Measurements from ENCODE around the gene ALDH1B1.

Gene ALDH1B1

DNA sequence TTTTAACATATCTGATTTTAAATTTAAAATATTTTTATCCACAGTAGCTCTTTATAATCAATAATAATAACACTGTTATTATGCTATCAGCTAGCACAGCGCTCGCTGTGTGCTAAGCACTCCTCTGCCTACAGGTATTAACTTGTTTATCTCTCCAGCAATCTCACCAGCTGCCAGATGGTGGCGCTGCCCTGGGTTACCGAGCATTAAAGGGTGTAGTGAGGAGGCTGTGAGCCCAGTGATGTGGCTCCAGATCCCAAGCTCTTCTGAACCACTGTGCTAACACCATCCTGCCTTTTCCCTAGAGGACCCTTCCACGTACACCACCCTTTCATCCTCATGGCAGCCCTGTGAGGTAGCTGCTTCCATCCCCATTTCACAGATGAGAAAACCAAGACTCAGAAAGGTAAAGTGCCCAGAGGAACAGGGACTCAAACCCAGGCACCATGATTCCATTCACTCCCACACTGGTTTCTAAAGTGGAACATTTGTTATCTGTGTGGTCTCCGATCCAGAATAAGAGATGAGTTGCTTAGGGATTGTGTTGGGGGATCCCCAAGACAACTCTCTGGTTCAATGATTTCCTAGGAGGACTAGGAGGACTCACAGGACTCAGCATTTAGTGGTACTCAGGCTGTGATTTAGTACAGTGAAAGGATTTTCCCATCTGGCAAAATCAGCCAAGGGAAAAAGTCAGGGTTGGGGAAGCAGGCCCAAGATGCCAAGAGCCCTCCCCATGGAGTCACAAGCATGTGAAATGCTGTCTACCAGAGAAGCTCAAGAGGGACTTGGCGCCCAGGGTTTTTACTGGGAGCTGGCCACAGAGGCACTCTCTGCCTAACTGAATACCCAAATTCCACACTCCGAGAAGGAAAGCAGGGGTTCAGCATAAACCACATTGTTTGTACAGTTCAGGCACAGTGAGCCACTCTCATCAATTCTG is 24.8 kb downstream of the ALDH1B1 start:
- FAIRE-seq: no peak

- FAIRE-seq: no peak
Measured at GRCh38 chr9:38418366-38418765, 25.9 kb downstream of the ALDH1B1 start.

- FAIRE-seq: no peak
Measured at GRCh38 chr9:38419181-38419580, 26.7 kb downstream of the ALDH1B1 start.

GRCh38 chr9:38421498-38422211 is 29.2 kb downstream of the ALDH1B1 start:
- no peak for FAIRE-seq

DNA sequence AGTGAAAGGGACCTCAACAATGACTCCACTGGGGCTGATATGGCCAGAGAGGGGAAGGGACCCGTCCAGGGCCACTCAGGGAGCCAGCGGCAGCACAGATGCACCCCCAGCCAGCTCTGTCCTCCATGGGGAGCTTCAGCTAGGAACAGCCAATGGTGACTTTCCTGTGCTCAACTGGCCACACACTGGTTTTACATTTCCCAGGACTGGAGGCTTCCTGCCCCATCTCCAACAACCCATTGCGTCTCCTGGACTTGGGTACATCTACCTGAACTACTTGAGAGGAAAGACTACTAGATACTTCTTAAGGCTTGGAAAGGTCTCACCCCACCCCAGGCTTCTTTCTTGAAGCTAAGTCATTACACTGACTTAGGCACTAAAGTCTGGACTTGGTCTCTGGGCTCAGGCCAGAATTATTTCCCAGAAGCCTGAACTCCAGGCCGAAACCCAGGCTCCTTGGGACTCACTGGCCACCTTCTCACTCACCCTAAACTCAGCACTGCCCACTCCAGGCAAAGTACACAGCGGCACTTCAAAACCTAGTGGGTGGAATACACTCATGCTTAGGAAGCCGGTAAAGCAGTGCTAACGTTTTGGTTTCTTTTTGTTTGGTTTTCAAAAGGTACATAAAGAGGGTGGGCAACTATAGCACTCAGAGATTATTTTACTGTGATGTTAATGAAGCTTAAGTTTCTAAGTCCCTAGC is 30.2 kb downstream of the ALDH1B1 start:
- no peak for FAIRE-seq

DNA sequence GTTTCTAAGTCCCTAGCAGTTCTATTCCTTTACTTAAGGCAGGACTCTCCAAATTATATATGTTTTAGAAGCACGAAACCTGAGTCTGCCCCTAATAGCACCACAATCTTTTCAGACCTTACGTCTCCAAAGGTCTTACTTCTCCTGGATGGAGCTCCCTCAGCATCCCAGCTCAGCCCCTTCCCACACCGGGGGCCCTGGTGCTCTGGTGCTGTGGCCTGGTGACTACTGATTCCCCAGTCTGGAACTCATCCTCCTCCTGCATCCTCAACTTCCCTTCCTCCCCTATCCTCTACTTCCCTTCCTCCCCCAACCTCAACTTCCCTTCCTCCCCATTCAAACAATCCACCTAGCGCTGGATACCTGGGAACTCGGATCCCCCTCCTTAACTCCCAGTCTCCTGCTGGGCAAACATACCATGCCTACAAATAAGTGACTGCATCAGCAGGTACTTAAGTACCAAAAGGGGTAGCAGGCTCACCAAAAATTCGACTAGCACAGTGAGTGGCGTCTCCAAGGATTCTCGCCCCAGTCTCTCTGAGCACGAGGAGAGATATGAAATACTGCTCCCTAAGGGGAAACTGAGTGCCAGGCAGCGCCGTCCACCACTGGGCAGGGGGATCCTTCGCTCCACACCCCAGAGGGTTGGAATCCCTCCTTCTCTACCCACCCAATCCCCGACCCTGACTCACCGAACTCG is 30.9 kb downstream of the ALDH1B1 start:
- no peak for FAIRE-seq

DNA sequence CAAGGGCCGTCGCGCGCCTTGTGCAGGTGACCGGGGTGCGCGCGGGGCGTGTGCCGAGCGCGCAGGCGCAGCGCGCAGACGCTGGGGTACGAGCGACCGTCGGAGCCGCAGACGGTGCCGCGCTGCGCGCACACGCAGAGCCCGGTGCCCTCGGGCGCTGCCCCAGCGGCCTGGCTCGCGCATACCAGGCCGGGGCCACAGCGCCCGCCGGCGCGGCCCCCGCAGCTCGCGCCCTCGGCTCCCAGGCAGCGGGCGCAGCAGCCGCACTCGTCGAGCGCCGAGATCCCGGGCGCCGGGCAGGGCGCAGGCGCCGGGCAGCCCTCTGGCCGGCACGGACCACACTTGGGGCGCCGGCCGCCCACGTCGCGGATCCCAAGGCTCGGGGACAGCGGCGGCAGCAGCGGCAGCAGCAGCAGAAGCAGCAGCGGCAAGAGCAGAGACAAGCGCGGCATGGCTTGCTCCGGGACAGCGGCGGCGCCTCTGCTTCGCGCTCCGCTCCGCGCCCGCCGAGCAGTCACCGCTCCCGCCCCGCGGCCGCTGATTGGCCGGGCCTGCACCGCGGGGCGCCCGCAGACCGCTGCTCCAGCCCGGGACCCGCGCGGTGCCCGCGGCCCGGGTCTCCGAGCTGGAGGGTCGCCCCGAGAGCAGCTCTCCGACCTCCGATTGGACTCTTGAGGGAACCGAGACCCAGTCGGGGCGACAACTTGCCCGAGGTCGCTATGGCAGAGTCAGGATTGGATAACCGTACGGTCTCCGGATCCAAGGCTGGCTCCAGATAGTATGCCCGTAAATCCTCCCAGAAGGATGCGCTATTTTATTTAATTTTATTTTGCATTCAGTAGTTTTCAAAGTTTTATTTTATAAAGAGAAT is 31.7 kb downstream of the ALDH1B1 start, which contains the start of gene IGFBPL1:
TSS of gene IGFBPL1 (minus strand) at position 482 of the 871 bp plus-strand sequence. CDS start at position 452, 30 bp downstream.
- FAIRE-seq: no peak

GRCh38 chr9:38424918-38425317 is 32.4 kb downstream of the ALDH1B1 start:
- no peak for FAIRE-seq

DNA sequence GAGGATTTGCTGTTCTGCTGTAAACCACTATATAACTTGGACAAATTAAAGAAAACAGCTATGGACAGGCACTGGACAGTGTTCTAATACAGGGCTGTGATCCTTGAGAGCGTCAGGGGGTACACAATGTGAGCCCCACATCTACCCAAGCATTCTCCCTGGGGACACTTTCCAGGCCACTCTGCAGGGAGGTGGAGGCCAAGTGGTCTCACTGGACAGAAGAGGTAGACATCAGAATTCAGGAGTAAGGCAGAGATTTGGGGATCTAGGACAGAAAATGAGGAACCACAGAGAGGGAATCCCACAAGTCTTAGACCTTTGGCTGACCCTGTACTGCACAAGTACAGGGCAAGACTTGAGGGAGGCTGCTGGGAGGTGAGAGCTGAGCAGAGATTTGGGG is 35.6 kb downstream of the ALDH1B1 start:
- FAIRE-seq: no peak

DNA sequence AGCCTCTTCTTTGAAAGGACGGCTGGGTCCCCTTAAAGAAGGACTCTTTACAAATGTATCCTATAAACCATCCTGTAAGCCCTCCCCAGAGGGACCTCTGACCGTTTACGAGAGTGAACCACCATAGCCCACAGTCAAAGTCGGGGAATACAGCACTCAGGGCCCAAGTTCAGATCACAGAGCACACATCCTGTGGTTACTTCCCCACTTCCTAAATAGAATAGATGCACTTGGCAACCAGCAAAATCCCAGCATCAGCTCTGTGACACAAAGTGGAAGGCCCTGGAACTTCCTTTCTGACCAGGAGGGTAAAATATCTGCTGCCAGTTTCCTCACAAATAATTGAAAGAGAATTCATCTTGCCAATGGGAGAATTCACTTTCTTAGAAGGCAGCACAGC is 38.6 kb downstream of the ALDH1B1 start:
- FAIRE-seq: no peak

DNA sequence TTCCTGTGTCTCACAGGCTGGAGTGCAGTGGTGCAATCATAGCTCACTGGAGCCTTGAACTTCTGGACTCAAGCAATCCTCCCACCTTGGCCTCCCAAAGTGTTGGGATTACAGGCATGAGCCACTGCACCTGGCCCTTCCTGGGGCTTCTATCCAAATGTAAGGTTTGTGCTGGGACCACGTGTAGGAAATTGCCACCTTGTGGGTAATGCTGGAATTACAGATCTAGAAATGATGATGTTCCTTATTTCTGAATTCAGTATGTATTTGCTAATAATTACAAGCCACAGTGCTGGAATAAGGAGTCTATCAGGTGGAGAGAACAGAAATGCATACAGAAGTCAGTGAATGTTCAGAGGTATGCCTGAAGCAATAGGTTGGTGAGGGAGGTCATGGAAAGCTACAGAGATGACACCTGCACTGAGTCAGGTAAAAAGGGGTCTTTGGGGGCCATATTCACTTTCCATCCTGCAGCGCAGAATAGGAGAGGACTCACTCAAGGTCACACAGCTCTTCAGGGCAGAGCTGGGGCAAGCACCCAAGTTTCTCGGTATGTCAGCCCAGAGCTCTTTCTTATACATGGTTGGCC is 40.5 kb downstream of the ALDH1B1 start:
- no peak for FAIRE-seq

DNA sequence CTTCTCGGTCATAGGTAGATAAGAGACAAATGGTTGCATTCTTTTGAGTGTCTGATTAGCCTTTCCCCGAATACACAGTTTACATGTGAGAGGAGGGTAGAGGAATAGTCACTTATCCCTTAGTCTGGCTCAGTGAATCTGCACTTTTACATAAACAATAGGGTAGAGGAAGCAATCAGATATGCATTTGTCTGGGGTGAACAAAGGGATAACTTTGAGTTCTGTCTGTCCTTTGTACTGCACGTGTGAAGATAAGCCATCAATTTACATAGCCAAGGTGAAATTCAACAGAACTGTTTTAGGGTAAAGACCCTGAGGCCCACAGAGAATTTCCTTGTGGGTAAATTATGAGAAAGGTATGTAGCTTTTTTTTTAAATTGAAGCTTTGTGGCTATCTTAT is 41.9 kb downstream of the ALDH1B1 start:
- no peak for FAIRE-seq

GRCh38 chr9:38434853-38435252 is 42.4 kb downstream of the ALDH1B1 start:
- FAIRE-seq: no peak

GRCh38 chr9:38435521-38435920 is 43.0 kb downstream of the ALDH1B1 start:
- FAIRE-seq: no peak

DNA sequence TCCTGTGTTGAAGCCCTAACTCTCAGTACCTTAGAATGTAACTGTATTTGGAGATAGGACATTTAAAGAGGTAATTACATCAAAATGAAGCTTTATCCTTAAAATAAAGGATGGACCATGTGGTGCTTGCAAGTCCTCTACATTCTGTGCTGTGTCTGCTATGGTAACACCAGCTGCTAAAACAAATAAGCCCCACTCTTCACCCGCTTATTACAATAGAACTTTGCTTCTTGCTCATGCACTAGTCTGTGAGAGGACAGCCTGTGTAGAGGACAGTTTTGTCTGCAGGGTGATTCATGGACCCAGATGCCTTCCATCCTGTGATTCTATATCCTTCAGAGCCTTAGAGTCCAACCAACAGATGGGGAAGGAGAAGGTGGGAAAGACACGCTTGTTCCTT is 44.2 kb downstream of the ALDH1B1 start:
- FAIRE-seq: no peak

DNA sequence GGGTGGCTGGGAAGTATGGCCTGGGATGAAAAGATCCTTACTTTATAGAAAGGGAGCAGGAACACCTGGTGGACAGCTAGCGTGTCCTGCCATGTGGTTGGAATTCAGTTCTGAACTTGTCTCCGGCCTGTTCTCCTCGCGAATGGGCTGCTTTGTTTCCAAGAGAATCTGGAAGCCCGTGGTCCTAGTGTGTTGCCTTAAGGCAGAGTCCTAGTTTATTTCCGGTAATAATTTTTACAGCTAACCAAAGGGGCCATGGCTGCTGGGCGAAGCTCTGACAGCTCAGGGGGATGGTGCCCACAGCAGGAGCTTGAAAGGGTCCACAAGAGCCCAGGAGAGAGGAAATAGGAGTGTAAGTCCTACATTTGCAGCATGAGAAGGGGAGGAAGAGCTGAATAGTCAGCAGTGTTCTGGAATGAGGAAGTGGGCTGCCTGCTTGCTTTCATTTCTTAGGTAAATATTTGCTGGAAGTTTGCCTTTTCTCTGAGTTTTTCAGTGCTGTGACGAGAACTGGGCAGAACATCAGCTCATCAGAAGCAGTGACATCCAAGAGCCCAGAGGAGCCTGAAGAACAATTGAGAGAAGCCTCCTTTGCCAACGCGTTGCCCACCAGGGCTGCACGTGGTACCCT is 44.8 kb downstream of the ALDH1B1 start:
- FAIRE-seq: no peak

DNA sequence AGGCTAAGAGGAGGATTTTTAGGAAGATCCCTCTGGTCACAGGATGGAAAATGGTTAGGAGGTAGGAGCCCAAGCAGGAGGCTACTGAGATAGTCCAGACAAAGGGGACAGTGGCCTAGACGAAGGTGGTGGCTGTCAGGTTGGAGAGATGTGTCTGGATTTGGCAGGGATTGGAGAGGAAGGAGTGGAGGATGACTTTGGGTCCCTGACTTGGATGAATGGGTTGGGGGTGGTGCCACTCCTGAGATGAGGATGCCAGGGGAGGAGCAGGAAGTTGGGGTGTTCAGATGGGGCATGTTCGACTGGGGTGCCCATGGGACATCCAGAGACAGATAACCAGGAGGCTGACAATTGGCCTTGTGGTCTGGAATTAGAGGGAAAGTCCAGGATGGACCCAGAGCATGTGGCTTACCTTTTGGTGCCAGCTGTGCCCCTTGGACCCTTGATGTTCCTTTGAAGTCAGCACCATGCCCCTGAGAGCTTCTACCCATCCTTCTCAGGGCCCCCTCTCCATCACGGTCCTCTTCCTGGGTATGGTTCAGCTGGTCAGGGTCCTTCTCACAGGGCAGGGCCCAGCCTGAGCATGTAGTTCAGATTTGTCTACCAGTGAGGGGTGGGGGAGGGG is 46.9 kb downstream of the ALDH1B1 start:
- FAIRE-seq: no peak

DNA sequence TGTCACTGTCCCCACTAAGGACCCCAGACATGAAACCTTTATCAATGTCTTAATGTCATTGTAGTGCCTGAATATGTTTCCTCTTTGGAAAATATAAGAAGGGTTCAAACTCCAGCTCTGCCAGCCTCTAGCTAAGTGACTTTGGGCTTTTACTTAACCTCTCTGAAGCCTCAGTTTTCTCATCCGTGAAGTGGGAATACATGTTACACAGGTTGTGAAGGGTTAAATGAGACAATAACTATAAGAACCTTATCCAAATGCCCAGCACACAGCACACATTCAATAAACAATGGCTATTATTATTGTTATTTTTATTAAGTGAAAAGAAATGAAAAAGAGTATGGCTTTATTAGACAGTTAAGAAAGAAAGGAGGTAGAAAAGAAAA is 47.4 kb downstream of the ALDH1B1 start:
- FAIRE-seq: no peak

GRCh38 chr9:38440516-38440915 is 48.0 kb downstream of the ALDH1B1 start:
- FAIRE-seq: no peak

DNA sequence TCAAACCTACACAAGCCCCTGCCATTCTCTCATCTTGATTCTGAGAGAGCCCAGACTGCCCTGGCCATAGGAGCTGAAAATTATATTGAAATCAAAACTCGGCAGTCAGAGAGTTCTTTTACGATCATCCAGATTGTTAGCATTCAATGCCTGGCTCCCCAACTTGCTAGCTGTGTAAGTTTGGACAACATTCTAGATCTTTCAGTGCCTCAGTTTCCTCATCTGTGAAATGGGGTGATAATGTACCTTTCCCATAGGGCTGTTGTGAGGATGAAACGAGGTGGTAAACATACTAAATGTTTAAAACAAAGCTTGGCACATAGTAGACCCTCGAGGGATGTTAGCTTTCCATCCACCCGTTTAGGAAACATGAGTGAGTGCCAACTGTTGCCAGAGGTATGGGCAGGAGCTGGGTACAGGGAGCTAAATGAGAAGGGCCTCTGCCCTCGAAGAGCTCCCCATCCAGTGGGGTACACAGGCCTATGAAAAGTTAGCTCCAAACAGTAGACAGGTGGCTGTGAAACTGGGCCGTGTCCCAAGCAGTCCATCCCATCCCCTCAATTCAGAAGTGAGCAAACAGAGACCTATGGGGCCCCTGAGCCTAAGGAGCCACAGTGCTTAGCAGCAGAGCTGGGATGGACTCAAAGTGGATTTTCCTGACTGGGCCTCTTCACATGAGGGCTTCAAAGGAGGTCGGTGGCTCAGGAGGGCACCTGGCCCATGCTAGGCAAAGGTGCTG is 49.0 kb downstream of the ALDH1B1 start:
- FAIRE-seq: no peak
